ENCODE measurements around the gene ZC3H12C. TPM values are rescaled to one million over a fixed set of nuclear protein-coding genes. Genes with fewer than 3 reads are reported as not detected.
A peak's percentile ranks its signal among the peaks of the same experiment; 100 is the strongest.

ZC3H12C gene
- total and polyA plus RNA-seq, 3 experiments from 2014 or later: 1.5 to 1.9 TPM; not detected in 1

DNA sequence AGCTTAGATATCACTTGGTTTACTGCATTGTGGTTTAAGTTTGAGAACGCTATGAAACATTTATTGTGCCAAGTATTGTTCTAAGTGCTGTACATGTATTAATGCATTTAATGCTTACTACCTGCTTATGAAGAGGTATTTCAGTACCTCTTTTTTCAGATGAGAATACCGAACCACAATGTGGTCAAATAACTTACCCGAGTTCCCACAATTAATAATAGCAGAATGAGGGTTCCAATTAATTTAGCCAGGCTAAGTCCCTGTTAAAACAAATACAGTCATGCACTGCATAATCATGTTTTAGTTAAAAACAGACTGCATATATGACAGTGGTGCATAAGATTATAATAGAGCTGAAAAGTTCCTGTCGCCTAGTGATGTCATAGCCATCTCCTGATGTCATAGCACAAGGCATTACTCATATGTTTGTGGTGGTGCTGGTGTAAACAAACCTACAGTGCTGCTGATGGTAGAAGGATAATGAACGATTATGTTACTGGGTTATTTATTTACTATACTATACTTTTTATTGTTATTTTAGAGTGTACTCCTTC is 4.3 kb downstream of the ZC3H12C start:
- no peak for DNase-seq
- H3K36me3 Mint-ChIP-seq: no peaks in the 10 kb centered on the region
- Histone ChIP-seq H3K27ac (ENCODE audit: low read depth, low read length) (no peak overlapping the region), H3K9me3 (ENCODE audit: low read length) (no peaks in the 10 kb centered on the region), H3K4me3 (ENCODE audit: low read length) (no peak overlapping the region), H3K4me1 (ENCODE audit: insufficient read depth, low read length) (peaks cover 3% of the 10 kb centered on the region), H3K27me3 (ENCODE audit: insufficient read depth, low read length, poor library complexity, severe bottlenecking) (peaks cover 13% of the 10 kb centered on the region), H3K36me3 (ENCODE audit: insufficient read depth, low read length) (no peaks in the 10 kb centered on the region)
- POLR2A ChIA-PET: no interaction called here
- peaks cover 22 to 31% of the 10 kb centered on the region in 2 donors for H3K27me3 Mint-ChIP-seq
- no peak overlapping the region for H3K4me3 Mint-ChIP-seq
- H3K9me3 Mint-ChIP-seq: peaks cover 0 to 3% (median 0%) of the 10 kb centered on the region in 5 donors
- peaks cover 6 to 7% (median 6%) of the 10 kb centered on the region in 3 donors for H3K4me1 Mint-ChIP-seq
- H3K27ac Mint-ChIP-seq: no peak overlapping the region
- CTCF ChIA-PET: no interaction called here

DNA sequence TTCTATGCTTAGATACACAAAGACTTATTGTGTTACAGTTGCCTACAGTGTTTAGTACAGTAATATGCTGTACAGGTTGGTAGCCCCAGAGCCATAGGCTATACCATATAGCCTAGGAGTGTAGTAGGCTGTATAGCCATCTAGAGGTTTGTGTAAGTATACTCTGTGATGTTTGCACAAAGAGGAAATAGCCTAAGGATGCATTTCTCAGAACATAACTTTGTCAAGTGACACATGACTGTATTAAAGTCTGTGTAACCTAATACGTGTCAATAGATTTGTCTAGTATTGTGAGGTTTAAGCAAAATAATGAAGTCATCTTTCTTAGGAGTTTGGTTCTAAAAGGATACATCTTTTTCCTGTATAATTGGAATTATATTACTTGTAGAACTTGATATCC is 5.5 kb downstream of the ZC3H12C start:
- H3K27me3 Mint-ChIP-seq: peaks cover 22 to 30% of the 10 kb centered on the region in 2 donors
- no peaks in the 10 kb centered on the region for H3K36me3 Mint-ChIP-seq
- H3K27me3 ChIP-seq (ENCODE audit: insufficient read depth, low read length, poor library complexity, severe bottlenecking): peaks cover 13% of the 10 kb centered on the region
- H3K4me1 Mint-ChIP-seq: peaks cover 5 to 6% (median 6%) of the 10 kb centered on the region in 3 donors
- H3K27ac Mint-ChIP-seq: no peak overlapping the region
- H3K4me3 Mint-ChIP-seq: no peak overlapping the region
- peaks cover 3% of the 10 kb centered on the region for H3K4me1 ChIP-seq (ENCODE audit: insufficient read depth, low read length)
- H3K9me3 Mint-ChIP-seq: peaks cover 0 to 3% (median 0%) of the 10 kb centered on the region in 5 donors
- H3K27ac ChIP-seq (ENCODE audit: low read depth, low read length): no peak overlapping the region
- no peak overlapping the region for H3K4me3 ChIP-seq (ENCODE audit: low read length)
- ChIA-PET POLR2A (no interaction called here), CTCF (no interaction called here)
- no peaks in the 10 kb centered on the region for H3K36me3 ChIP-seq (ENCODE audit: insufficient read depth, low read length)
- H3K9me3 ChIP-seq (ENCODE audit: low read length): no peaks in the 10 kb centered on the region
- DNase-seq: no peak

DNA sequence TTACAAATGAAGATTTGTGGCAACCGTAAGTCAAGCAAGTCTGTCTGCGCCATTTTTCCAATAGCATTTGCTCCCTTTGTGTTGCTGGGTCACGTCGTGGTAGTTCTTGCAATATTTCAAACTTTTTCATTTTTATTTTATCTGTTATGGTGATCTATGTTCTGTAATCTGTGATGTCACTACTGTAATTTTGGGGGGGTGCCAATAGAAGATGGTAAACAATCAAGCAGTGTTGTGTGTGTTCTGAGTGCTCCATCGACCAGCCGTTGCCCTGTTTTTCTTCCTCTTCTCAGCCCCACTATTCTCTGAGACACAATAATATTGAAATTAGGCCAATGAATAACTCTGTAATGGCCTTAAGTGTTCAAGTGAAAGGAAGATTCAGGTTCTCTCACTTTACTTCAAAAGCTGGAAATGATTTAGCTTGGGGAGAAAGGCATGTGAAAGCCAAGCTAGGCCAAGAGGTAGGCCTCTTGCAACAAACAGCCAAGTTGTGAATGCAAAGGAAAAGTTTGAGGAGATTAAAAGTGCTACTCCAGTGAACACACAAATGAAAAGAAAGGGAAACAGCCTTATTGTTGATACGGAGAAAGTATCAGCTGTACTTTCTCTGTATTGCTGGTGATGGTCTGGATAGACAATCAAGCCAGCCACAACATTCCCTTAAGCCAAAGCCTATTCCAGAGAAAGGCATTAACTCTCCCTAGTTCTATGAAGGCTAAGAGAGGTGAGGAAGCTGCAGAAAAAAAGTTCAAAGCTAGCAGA is 7.5 kb downstream of the ZC3H12C start:
- Histone ChIP-seq H3K4me1 (ENCODE audit: insufficient read depth, low read length) (no peaks in the 10 kb centered on the region), H3K27ac (ENCODE audit: low read depth, low read length) (no peak overlapping the region), H3K9me3 (ENCODE audit: low read length) (no peaks in the 10 kb centered on the region), H3K4me3 (ENCODE audit: low read length) (no peak overlapping the region), H3K36me3 (ENCODE audit: insufficient read depth, low read length) (no peaks in the 10 kb centered on the region), H3K27me3 (ENCODE audit: insufficient read depth, low read length, poor library complexity, severe bottlenecking) (peaks cover under 1% of the 10 kb centered on the region)
- no peak overlapping the region for H3K4me3 Mint-ChIP-seq
- H3K27me3 Mint-ChIP-seq: peaks cover 5 to 14% of the 10 kb centered on the region in 2 donors
- no peak for DNase-seq
- H3K9me3 Mint-ChIP-seq: peaks cover 0 to 3% (median 0%) of the 10 kb centered on the region in 5 donors
- H3K36me3 Mint-ChIP-seq: no peaks in the 10 kb centered on the region
- H3K4me1 Mint-ChIP-seq: no peaks in the 10 kb centered on the region
- POLR2A ChIA-PET: no interaction called here
- CTCF ChIA-PET: no interaction called here
- peak overlapping the region in 1 of 8 donors; percentile 9 for H3K27ac Mint-ChIP-seq

DNA sequence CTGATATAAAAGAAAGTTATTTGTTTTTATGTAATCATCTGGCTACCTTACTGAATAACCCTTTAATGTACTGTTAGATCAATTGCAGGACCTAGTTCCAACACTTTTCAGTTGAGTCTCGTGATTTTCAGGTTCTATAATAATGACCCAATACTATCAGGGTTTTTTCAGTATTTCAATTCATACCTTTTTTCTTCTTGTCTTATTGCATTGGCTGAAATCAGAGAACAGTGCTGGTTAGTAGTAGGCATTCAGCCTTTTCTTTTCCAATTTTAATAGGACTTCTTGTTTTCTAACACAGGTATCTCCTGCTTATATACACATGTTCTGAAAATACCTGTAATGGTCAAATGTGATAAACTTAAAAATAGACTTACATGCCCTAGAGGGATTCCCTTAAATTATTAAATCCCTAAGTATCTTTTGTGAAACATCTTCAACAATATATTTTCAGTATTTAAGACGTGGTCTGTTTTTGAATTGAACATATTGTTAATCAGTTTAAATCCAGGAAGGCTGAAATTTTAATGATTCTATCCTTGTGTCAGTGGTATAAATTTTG is 13.6 kb downstream of the ZC3H12C start:
- DNase-seq: no peak
- Histone ChIP-seq H3K27ac (ENCODE audit: low read depth, low read length) (no peak overlapping the region), H3K4me3 (ENCODE audit: low read length) (no peak overlapping the region), H3K36me3 (ENCODE audit: insufficient read depth, low read length) (no peaks in the 10 kb centered on the region), H3K9me3 (ENCODE audit: low read length) (no peaks in the 10 kb centered on the region), H3K27me3 (ENCODE audit: insufficient read depth, low read length, poor library complexity, severe bottlenecking) (no peaks in the 10 kb centered on the region), H3K4me1 (ENCODE audit: insufficient read depth, low read length) (no peaks in the 10 kb centered on the region)
- H3K4me1 Mint-ChIP-seq: no peaks in the 10 kb centered on the region
- no peak overlapping the region for H3K27ac Mint-ChIP-seq
- ChIA-PET POLR2A (no interaction called here), CTCF (no interaction called here)
- peaks cover 0 to 11% (median 2%) of the 10 kb centered on the region in 5 donors for H3K9me3 Mint-ChIP-seq
- H3K27me3 Mint-ChIP-seq: peaks cover 0 to 9% of the 10 kb centered on the region in 2 donors
- no peaks in the 10 kb centered on the region for H3K36me3 Mint-ChIP-seq
- no peak overlapping the region for H3K4me3 Mint-ChIP-seq

DNA sequence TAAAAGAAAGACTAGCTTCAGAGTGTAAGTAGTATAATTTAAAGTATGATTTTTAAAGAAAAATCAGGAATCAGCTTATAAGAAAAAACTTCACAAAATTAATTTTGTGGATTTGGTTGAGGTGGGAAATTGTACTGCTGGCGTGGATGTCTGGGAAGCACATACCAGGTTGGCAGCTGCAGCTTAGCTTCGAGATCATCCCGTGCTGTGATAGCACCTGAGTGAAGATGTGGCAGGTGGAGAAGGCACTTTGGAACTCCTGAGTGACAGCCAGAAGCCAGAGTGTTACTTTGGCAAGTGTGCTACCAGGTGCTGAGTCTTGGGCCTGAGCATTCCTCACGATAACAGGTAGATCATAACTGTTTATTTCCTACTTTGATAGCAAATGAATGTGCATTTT is 17.7 kb downstream of the ZC3H12C start:
- Histone ChIP-seq H3K27ac (ENCODE audit: low read depth, low read length) (no peak overlapping the region), H3K4me1 (ENCODE audit: insufficient read depth, low read length) (no peaks in the 10 kb centered on the region), H3K4me3 (ENCODE audit: low read length) (no peak overlapping the region), H3K36me3 (ENCODE audit: insufficient read depth, low read length) (no peaks in the 10 kb centered on the region), H3K9me3 (ENCODE audit: low read length) (no peaks in the 10 kb centered on the region), H3K27me3 (ENCODE audit: insufficient read depth, low read length, poor library complexity, severe bottlenecking) (no peaks in the 10 kb centered on the region)
- no peaks in the 10 kb centered on the region for H3K36me3 Mint-ChIP-seq
- no peak overlapping the region for H3K27ac Mint-ChIP-seq
- H3K4me3 Mint-ChIP-seq: no peak overlapping the region
- CTCF ChIA-PET: no interaction called here
- H3K27me3 Mint-ChIP-seq: peaks cover 2 to 18% of the 10 kb centered on the region in 2 donors
- no peak for DNase-seq
- POLR2A ChIA-PET: no interaction called here
- no peaks in the 10 kb centered on the region for H3K4me1 Mint-ChIP-seq
- H3K9me3 Mint-ChIP-seq: peaks cover 0 to 11% (median 2%) of the 10 kb centered on the region in 5 donors

DNA sequence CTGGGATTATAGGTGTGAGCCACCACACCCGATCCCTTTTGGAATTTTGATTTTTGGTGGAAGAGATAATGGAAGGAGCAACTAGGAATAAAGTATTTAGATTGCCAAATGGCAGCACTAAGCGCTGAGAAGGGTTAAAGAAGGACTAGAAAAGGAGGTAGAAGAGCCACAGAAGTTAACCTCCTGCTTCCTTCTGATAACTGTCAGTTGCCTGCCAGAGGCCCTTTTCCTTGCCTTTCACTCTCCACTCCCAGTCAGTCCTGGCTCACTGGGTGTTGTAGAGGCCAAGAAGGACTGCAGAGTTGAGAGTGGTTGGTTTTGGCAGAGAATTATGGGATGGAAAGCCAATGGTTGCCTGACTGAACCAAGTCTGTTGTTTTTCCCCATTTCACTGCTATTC is 19.3 kb downstream of the ZC3H12C start:
- Histone ChIP-seq H3K9me3 (ENCODE audit: low read length) (no peaks in the 10 kb centered on the region), H3K36me3 (ENCODE audit: insufficient read depth, low read length) (no peaks in the 10 kb centered on the region), H3K27me3 (ENCODE audit: insufficient read depth, low read length, poor library complexity, severe bottlenecking) (no peaks in the 10 kb centered on the region), H3K4me3 (ENCODE audit: low read length) (no peak overlapping the region), H3K27ac (ENCODE audit: low read depth, low read length) (no peak overlapping the region), H3K4me1 (ENCODE audit: insufficient read depth, low read length) (no peaks in the 10 kb centered on the region)
- H3K27ac Mint-ChIP-seq: no peak overlapping the region
- POLR2A ChIA-PET: no interaction called here
- no peaks in the 10 kb centered on the region for H3K36me3 Mint-ChIP-seq
- peaks cover 0 to 4% (median 0%) of the 10 kb centered on the region in 5 donors for H3K9me3 Mint-ChIP-seq
- peaks cover 2 to 16% of the 10 kb centered on the region in 2 donors for H3K27me3 Mint-ChIP-seq
- H3K4me1 Mint-ChIP-seq: no peaks in the 10 kb centered on the region
- no peak for DNase-seq
- H3K4me3 Mint-ChIP-seq: no peak overlapping the region
- CTCF ChIA-PET: no interaction called here

DNA sequence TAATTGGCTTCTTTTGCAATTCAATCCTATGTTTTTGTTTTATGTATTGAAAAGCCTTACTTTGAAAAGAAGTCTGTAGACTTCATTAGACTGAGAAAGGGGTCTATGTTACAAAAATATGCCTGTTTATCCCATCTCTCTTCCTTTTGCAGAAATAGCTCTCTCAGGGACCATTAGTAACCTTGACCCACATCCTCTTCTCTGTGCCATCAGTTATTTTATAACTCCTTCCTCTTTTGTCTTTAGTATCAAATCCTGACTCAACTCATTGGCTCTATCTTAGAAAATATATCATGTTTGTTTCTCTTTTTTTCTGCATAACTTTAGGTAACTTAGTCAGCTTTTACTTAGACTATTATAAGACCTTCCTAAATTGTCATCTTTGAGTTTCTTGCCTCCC is 20.3 kb downstream of the ZC3H12C start:
- Histone ChIP-seq H3K27me3 (ENCODE audit: insufficient read depth, low read length, poor library complexity, severe bottlenecking) (no peaks in the 10 kb centered on the region), H3K4me1 (ENCODE audit: insufficient read depth, low read length) (no peaks in the 10 kb centered on the region), H3K27ac (ENCODE audit: low read depth, low read length) (no peak overlapping the region), H3K4me3 (ENCODE audit: low read length) (no peak overlapping the region), H3K9me3 (ENCODE audit: low read length) (no peaks in the 10 kb centered on the region), H3K36me3 (ENCODE audit: insufficient read depth, low read length) (no peaks in the 10 kb centered on the region)
- Mint-ChIP-seq H3K9me3 (no peaks in the 10 kb centered on the region), H3K27ac (no peak overlapping the region), H3K27me3 (peaks cover 2 to 16% of the 10 kb centered on the region in 2 donors), H3K36me3 (no peaks in the 10 kb centered on the region), H3K4me1 (no peaks in the 10 kb centered on the region), H3K4me3 (no peak overlapping the region)
- ChIA-PET CTCF (no interaction called here), POLR2A (no interaction called here)
- DNase-seq: no peak

DNA sequence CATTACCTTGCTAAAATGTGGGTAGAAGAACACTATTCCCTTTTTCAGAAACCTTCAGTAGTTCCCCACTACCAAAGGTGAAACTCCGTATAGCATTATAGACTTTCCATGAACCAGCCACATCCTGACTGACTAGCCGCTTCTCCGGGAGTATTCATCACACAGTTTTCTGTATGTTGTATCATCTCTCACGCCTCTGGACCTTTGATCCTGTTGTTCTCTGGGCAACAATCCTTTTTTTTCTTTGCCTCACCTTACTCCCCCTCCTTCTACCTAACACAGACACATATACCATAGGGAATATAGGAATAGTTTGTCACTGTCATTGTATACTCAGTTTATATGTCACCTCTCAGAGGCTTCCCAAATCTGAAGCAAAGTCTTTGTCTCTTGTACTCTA is 20.8 kb downstream of the ZC3H12C start:
- CTCF ChIA-PET: no interaction called here
- Mint-ChIP-seq H3K27me3 (peaks cover 2 to 16% of the 10 kb centered on the region in 2 donors), H3K4me1 (no peaks in the 10 kb centered on the region), H3K27ac (peak overlapping the region in 1 of 8 donors; percentile 2), H3K9me3 (no peaks in the 10 kb centered on the region), H3K36me3 (no peaks in the 10 kb centered on the region), H3K4me3 (no peak overlapping the region)
- no peak overlapping the region for H3K4me3 ChIP-seq (ENCODE audit: low read length)
- H3K4me1 ChIP-seq (ENCODE audit: insufficient read depth, low read length): no peaks in the 10 kb centered on the region
- no peaks in the 10 kb centered on the region for H3K27me3 ChIP-seq (ENCODE audit: insufficient read depth, low read length, poor library complexity, severe bottlenecking)
- H3K36me3 ChIP-seq (ENCODE audit: insufficient read depth, low read length): no peaks in the 10 kb centered on the region
- H3K9me3 ChIP-seq (ENCODE audit: low read length): no peaks in the 10 kb centered on the region
- DNase-seq: no peak
- POLR2A ChIA-PET: no interaction called here
- H3K27ac ChIP-seq (ENCODE audit: low read depth, low read length): no peak overlapping the region

Measured in CD8-positive, alpha-beta memory T cell (primary cell).